RWPE1 (cell line): Measurements from ENCODE around the gene DUSP10.

Source experiments
- CTCF ChIA-PET: fragments of 350-600 bp; sonication (Branson Sonifier 250); formaldehyde crosslinking; extraction: SDS; loops from one replicate; lab custom pipeline; 2021; lab: Yijun Ruan, JAX
- POLR2A ChIA-PET: fragments of 400-600 bp; formaldehyde crosslinking; extraction: SDS; loops from one replicate; lab custom pipeline; 2020; ENCODE audit warnings: antibody characterized with exemption; ENCODE audit not compliant: low non-redundant PET; lab: Yijun Ruan, JAX
- DNase-seq: peaks from one replicate; pipeline ENCODE4 v3.0.0; 2012; ENCODE audit warnings: low spot score
- H3K27ac ChIP-seq: fragments of 450-650 bp; 2 replicates; pipeline ENCODE4 v1.5.1; 2017
- TF ChIP-seq, protein P1 (sequence below): fragments of 450-650 bp; conservative IDR thresholded peaks from 2 replicates; pipeline ENCODE4 v1.5.1; 2017; ENCODE audit warnings: low read depth, mild to moderate bottlenecking

DUSP10 gene

DNA sequence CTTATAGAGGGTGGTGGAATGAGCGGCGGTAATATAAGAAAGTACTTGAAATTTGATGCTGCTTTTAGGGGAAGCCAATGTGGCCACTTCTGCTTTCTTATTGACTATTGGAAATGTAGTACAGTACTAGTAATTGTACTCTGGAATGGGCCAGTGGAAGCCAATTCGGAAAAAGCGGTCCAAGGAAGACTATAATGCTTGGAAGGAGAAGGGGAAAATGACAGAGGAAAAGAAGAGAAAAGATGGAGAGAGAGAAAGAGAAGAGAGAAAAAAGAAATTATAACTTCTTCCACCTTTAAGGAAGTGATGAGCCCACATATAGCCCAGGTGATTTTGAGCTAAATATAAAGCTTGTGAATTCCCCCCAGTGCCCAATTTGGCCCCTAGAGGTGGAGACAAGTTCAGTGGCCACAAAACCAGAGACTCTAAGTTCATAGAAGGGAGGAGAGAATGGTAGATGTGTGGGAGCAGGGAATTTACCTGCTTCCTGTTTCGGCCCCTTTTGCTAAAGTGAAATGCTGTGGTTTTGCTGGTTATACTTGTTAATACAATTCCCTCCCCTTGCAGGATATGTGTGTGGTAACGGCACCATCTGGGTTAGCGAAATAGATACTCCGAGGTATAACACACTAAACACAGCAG is 35.7 kb upstream of the DUSP10 start:
- TF ChIP-seq, protein P1, sequence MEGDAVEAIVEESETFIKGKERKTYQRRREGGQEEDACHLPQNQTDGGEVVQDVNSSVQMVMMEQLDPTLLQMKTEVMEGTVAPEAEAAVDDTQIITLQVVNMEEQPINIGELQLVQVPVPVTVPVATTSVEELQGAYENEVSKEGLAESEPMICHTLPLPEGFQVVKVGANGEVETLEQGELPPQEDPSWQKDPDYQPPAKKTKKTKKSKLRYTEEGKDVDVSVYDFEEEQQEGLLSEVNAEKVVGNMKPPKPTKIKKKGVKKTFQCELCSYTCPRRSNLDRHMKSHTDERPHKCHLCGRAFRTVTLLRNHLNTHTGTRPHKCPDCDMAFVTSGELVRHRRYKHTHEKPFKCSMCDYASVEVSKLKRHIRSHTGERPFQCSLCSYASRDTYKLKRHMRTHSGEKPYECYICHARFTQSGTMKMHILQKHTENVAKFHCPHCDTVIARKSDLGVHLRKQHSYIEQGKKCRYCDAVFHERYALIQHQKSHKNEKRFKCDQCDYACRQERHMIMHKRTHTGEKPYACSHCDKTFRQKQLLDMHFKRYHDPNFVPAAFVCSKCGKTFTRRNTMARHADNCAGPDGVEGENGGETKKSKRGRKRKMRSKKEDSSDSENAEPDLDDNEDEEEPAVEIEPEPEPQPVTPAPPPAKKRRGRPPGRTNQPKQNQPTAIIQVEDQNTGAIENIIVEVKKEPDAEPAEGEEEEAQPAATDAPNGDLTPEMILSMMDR = no peak
- ChIA-PET POLR2A (no interaction called here), CTCF (no interaction called here)
- no peak for DNase-seq
- H3K27ac ChIP-seq = no peak overlapping the region

DNA sequence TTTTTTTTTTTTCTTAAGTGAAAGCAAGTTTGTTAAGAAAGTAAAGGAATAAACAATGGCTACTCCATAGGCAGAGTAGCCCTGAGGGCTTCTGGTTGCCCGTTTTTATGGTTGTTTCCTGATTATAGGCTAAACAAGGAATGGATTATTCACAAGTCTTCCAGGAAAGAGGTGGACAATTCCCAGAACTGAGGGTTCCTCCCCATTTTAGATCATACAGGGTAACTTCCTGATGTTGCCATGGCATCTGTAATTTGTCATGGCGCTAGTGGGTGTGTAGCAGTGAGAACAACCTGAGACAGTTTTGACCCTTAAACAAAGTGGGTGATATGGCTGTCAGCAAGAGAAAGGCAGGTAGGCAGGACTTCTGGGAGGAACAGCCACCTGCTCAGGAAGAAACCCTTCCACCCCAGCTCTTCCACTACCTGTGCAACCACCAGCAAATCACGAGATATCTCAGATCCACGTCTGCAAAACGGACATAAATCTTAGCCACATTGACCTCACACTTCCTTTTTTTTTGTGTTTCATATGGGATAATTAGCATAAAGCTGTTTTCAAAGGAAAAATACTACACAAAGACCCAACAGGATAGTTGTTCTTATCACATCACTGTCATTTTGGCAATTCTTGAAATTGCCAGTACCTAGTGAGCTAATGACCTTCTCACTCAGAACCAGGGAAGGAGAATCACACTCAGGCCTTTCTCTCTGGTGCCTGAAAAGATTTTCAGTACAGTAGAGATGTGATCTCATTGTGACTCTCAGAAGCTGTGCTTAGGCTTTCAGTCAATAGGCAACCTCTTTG is 34.8 kb upstream of the DUSP10 start:
- TF ChIP-seq, protein P1 = no peak
- ChIA-PET POLR2A (no interaction called here), CTCF (no interaction called here)
- no peak overlapping the region for H3K27ac ChIP-seq
- DNase-seq = no peak

DNA sequence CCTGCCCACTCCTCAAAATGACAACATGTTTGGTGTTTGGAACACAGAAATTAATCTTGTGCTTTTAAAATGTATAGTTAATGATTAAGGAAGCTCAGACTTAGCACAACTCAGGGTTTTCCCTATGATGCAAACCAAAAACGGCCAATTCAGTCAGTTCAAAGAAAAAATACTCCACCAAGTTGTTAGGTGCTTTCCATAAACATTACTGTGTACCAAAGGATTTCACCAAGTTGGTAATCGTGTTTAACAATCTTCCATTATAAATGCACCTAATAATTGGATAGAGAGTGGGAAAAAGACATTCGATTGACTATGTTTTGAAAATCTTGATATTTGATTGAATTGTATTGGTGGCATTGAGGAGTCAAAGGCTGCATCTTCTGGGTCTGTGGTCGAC is 33.3 kb upstream of the DUSP10 start:
- no peak overlapping the region for H3K27ac ChIP-seq
- no peak for DNase-seq
- CTCF ChIA-PET = interaction anchor here (0.6 to 0.7 kb wide), 2 partner anchors 14 to 28 kb away, joined by 4 to 7 read pairs; no protein-coding TSS in a partner anchor
- POLR2A ChIA-PET = no interaction called here
- TF ChIP-seq, protein P1 = no peak

DNA sequence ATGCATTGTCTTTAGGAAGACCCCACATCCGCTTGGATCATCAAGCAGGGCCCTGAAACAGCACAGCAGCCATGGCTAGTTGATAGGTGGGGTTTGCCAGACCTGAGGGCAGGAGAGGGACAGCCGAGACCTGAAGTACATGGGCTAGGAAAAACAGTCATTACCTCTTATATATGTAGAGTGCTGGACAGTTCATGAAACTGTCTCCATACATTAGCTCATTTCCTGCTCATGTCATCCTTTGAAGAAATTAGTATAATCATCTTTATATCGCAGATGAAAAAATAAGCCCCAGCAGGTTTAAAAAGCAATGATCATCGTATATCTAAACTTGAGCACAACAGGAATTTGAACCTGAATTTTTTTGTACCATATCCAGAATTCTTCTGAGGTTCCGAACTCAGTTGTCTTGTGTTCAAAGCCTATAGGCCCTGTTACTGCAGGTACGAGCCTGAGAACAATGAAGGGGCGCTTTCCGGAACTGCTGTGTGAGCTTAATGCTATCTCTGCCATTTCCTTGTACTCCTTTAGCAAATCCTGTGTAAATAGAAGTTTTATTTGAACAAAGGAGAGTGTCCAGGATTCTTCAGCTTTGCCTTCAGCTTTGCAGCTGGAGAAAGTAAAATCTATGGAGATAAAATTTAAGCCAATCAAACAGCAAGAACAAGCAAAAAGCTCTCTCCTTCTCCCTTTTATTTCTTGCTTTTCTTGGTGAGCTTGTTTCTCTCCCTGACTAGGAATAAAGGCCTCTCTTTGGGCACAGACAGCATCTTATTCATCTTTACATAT is 32.4 kb upstream of the DUSP10 start:
- CTCF ChIA-PET = interaction anchor here (0.7 kb wide), 1 partner anchor 842 kb away, joined by 3 read pairs; no protein-coding TSS in a partner anchor
- POLR2A ChIA-PET = no interaction called here
- TF ChIP-seq, protein P1 = no peak
- no peak for DNase-seq
- H3K27ac ChIP-seq = no peak overlapping the region

DNA sequence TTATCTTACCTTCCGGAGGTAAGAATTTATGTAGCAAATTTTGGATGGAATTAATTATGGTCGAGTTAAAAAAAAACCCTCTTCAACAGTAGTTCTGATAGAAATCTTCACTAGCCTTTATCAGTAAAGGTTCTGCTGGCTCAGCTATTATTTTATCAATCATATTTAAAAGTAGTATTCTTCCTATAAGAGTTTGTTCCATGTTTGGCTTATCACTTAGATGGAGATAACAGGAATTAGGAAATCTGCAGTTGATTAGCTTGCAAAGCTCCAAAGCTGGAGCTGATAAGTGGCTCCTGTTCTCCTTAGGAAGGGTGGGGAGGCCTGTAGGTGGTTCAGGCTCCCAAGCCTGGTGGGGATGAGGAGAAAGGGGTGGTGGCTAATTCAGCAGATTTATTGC is 31.5 kb upstream of the DUSP10 start:
- DNase-seq = no peak
- TF ChIP-seq, protein P1 = no peak
- ChIA-PET CTCF (interaction anchor here (0.7 kb wide), 1 partner anchor 842 kb away, joined by 3 read pairs; no protein-coding TSS in a partner anchor), POLR2A (no interaction called here)
- H3K27ac ChIP-seq = no peak overlapping the region

DNA sequence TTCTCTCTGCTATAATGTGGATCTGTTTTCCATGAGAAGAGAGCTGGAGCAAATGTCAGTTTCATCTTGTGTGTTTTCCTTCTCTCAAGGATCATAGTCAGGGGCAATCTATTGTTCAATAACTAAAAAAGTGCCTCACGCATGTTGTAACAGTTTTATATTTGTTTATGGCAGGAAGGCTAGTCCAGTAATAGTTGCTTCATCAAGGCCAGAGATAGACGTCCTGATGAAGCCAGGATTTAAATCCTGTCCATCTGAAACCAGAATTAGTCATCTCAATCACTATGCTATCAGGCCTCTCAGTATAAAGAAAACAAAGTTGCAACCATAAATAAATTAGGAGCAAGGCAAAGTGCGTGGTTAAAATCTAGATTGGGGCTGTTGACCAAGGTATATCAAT is 30.2 kb upstream of the DUSP10 start:
- no peak overlapping the region for H3K27ac ChIP-seq
- TF ChIP-seq, protein P1 = no peak
- ChIA-PET CTCF (interaction anchor here (0.6 to 0.7 kb wide), 2 partner anchors 22 to 73 kb away, joined by 3 to 4 read pairs; no protein-coding TSS in a partner anchor), POLR2A (no interaction called here)
- no peak for DNase-seq
